Tibial artery (tissue), 4 donors: Measurements from ENCODE around the gene IGFLR1.

Experiments
- DNase-seq, 2 donors: peaks; one replicate each; pipeline ENCODE4 v3.0.0-alpha.2; 2019
- H3K27ac ChIP-seq, 2 donors: fragments of 200-600 bp; sonication (generic) in 1 of 2; 1 replicate in 1 of 2; 2 replicates in 1 of 2; pipeline ENCODE4 v1.5.1; 2018 to 2019; ENCODE audit warnings: mild to moderate bottlenecking in 1 of 2
- H3K27me3 ChIP-seq, 2 donors: fragments of 200-600 bp; sonication (generic) in 1 of 2; one replicate each; pipeline versions ENCODE4 v1.5.1 to v1.6.0; 2016 to 2019
- H3K36me3 ChIP-seq, 3 donors: fragments of 200-600 bp; sonication (generic) in 2 of 3; one replicate each; pipeline ENCODE4 v1.5.1; 2016 to 2019; ENCODE audit warnings: mild to moderate bottlenecking in 2 of 3
- H3K4me1 ChIP-seq, 4 donors: fragments of 200-600 bp; sonication (generic) in 2 of 4; 1 replicate in 3 of 4; 2 replicates in 1 of 4; pipeline ENCODE4 v1.5.1; 2016 to 2019
- H3K4me3 ChIP-seq, 2 donors: fragments of 200-600 bp; sonication (generic) in 1 of 2; 1 replicate in 1 of 2; 2 replicates in 1 of 2; pipeline ENCODE4 v1.5.1; 2018 to 2019; ENCODE audit warnings: mild to moderate bottlenecking in 2 of 2
- H3K9me3 ChIP-seq, 3 donors: fragments of 200-600 bp; sonication (generic) in 1 of 3; one replicate each; pipeline ENCODE4 v1.5.1; 2016 to 2019
- CTCF ChIP-seq, 2 experiments: fragments of 200-600 bp in 1 of 2; fragments of 450-650 bp in 1 of 2; IDR thresholded peaks; one replicate each; pipeline ENCODE4 v1.5.1; 2017 to 2019; ENCODE audit warnings: antibody characterized with exemption in 2 of 2, mild to moderate bottlenecking in 1 of 2, moderate library complexity in 1 of 2
- intact Hi-C: fragments of 100-400 bp; cut with DNase I; formaldehyde crosslinking; loops from one replicate; pipeline ENCODE4 v1.15.0; 2023; ENCODE audit warnings: low total_unique reads

IGFLR1 gene

GRCh38 chr19:35759697-35760096 is 17.4 kb upstream of the IGFLR1 start:
- Histone ChIP-seq H3K36me3 (peaks cover under 1 to 37% (median 9%) of the 10 kb centered on the region in 3 donors), H3K4me1 (peaks cover 5 to 50% (median 36%) of the 10 kb centered on the region in 4 donors), H3K9me3 (no peaks in the 10 kb centered on the region), H3K27ac (no peak overlapping the region), H3K27me3 (no peaks in the 10 kb centered on the region), H3K4me3 (no peak overlapping the region)
- no peak for TF ChIP-seq CTCF (IDR thresholded peaks at IDR 0.05)
- DNase-seq = no peak
- intact Hi-C loops = loop anchor here (5.0 kb wide), 1 partner anchor 42 kb away; the partner anchor contains the start of gene KMT2B

- Histone ChIP-seq H3K27me3 (no peaks in the 10 kb centered on the region), H3K36me3 (peaks cover 11 to 36% (median 22%) of the 10 kb centered on the region in 3 donors), H3K9me3 (no peaks in the 10 kb centered on the region), H3K4me3 (peak within 1 kb of the TSS; percentile 72 to 75), H3K27ac (peak within 1 kb of the TSS; percentile 93 to 100), H3K4me1 (peaks cover 5 to 57% (median 38%) of the 10 kb centered on the region in 4 donors)
- peak in 1 of 2 experiments; percentile 5 for TF ChIP-seq CTCF (IDR thresholded peaks at IDR 0.05)
- DNase-seq = peak; percentile 99 to 100
- intact Hi-C loops = loop anchor here (5.0 kb wide), 1 partner anchor 41 kb away; the partner anchor contains the start of gene KMT2B
Observed at GRCh38 chr19:35757749-35758608, 15.7 kb upstream of the IGFLR1 start, which contains the start of gene PROSER3. TSS of gene PROSER3 (plus strand) at chr19:35758176. CDS start at chr19:35758216, 40 bp downstream.

GRCh38 chr19:35757231-35757748 is 15.0 kb upstream of the IGFLR1 start:
- H3K4me1 ChIP-seq = peaks cover 5 to 57% (median 38%) of the 10 kb centered on the region in 4 donors
- peak; percentile 94 to 98 for DNase-seq
- peaks cover 11 to 38% (median 27%) of the 10 kb centered on the region in 3 donors for H3K36me3 ChIP-seq
- H3K27me3 ChIP-seq = no peaks in the 10 kb centered on the region
- no peaks in the 10 kb centered on the region for H3K9me3 ChIP-seq
- TF ChIP-seq CTCF (IDR thresholded peaks at IDR 0.05) = no peak
- H3K27ac ChIP-seq = peak overlapping the region; percentile 93 to 100
- intact Hi-C loops = loop anchor here (5.0 kb wide), 1 partner anchor 40 kb away; the partner anchor contains the start of gene KMT2B
- peak overlapping the region; percentile 72 to 75 for H3K4me3 ChIP-seq

GRCh38 chr19:35756377-35757230 is 14.4 kb upstream of the IGFLR1 start, which contains the start of gene HSPB6:
TSS of gene HSPB6 (minus strand) at chr19:35757029. CDS start at chr19:35757008, 21 bp downstream.
- peak within 1 kb of the TSS; percentile 72 to 75 for H3K4me3 ChIP-seq
- H3K36me3 ChIP-seq = peaks cover 11 to 38% (median 29%) of the 10 kb centered on the region in 3 donors
- DNase-seq = peak; percentile 72 to 91
- intact Hi-C loops = loop anchor here (5.0 kb wide), 1 partner anchor 39 kb away; the partner anchor contains the start of gene KMT2B
- peak within 1 kb of the TSS; percentile 93 to 100 for H3K27ac ChIP-seq
- H3K27me3 ChIP-seq = no peaks in the 10 kb centered on the region
- no peak for TF ChIP-seq CTCF (IDR thresholded peaks at IDR 0.05)
- H3K4me1 ChIP-seq = peaks cover 5 to 57% (median 38%) of the 10 kb centered on the region in 4 donors
- no peaks in the 10 kb centered on the region for H3K9me3 ChIP-seq
